ENCODE results near the gene TPRX1.
"Not testable (repeated sequence)": the region's sequence is repeated elsewhere in the genome, so short reads cannot be mapped to it uniquely, and the experiment has no call there.

GRCh38 chr19:47777245-47778048 is 26.9 kb downstream of the TPRX1 start:
- not testable (repeated sequence) for TF ChIP-seq POLR2A (conservative IDR thresholded peaks at IDR 0.05); POLR2G (IDR thresholded peaks at IDR 0.05; ENCODE audit: low read depth, low read length); CTCF (IDR thresholded peaks at IDR 0.05 in 2 of 3, conservative IDR thresholded peaks at IDR 0.05 in 1 of 3; ENCODE audit: insufficient read depth in 2 of 3, low read depth in 1 of 3, low read length in 3 of 3); TCF7L2 (IDR thresholded peaks at IDR 0.05; ENCODE audit: low read depth, low read length); KLF16 (IDR thresholded peaks at IDR 0.05); HOMEZ (CRISPR knock-in tag; IDR thresholded peaks at IDR 0.05); MTA2 (IDR thresholded peaks at IDR 0.05; ENCODE audit: low read depth); ZNF184 (CRISPR knock-in tag; IDR thresholded peaks at IDR 0.05); NRF1 (conservative IDR thresholded peaks at IDR 0.05 in 1 of 2, IDR thresholded peaks at IDR 0.05 in 1 of 2); RFX5 (IDR thresholded peaks at IDR 0.05; ENCODE audit: low read depth, low read length); SMC3 (conservative IDR thresholded peaks at IDR 0.05; ENCODE audit: insufficient read depth, low read depth, low read length); DPF2 (IDR thresholded peaks at IDR 0.05)
